K562 (cell line): ENCODE results near the gene SSTR1. TPM values are rescaled to one million over a fixed set of nuclear protein-coding genes. Genes with fewer than 3 reads are reported as not detected.

Source experiments
- ATAC-seq: fragments of 200-7000 bp; cut with Tn5 transposase; 3 replicates; pipeline ENCODE4 v1.9.1; 2020; ENCODE audit warnings: moderate library complexity
- BruUV-seq: library from RNA; stranded (reverse); fragments of 400-500 nt; replicated peaks from 2 replicates; lab custom pipeline; 2021; lab: Mats Ljungman, UMichigan
- CTCF ChIA-PET: fragments of 300-600 bp; formaldehyde crosslinking; extraction: SDS; loops from one replicate; lab custom pipeline; 2021; ENCODE audit warnings: low intra/inter-chr PET ratio; lab: Yijun Ruan, JAX
- POLR2A ChIA-PET: fragments of 300-600, 350-650 bp; sonication (Branson Sonifier 250); formaldehyde crosslinking; extraction: SDS; loops from one replicate; lab custom pipeline; 2021; ENCODE audit warnings: antibody characterized with exemption, inconsistent platforms; lab: Yijun Ruan, JAX
- DNase-seq, 4 experiments: peaks; one replicate each; pipeline versions ENCODE4 v3.0.0 to v3.0.0-alpha.2; 2011 to 2018; ENCODE audit warnings: low spot score in 3 of 4, mixed read lengths in 3 of 4; ENCODE audit errors: extremely low read depth in 1 of 4
- FAIRE-seq: peaks from 2 replicates; lab custom pipeline; 2011; peaks lifted over from hg19 to GRCh38; lab: Jason Lieb, UNC
- H2AFZ ChIP-seq: 2 replicates; pipeline ENCODE4 v1.6.0; 2011; ENCODE audit warnings: low read depth, low read length, control low read depth, inconsistent platforms
- H3K27ac ChIP-seq: fragments of 200-600 bp; 3 replicates; pipeline ENCODE4 v1.8.0; 2011; ENCODE audit warnings: low read depth, mild to moderate bottlenecking, control low read depth, inconsistent platforms, low read length, moderate library complexity, mixed read lengths; ENCODE audit errors: extremely low read depth
- H3K27me3 ChIP-seq, 2 experiments: fragments of 300-600 bp in 1 of 2; 2 replicates in 1 of 2; 3 replicates in 1 of 2; pipeline versions ENCODE4 v1.6.0 to v1.8.0; 2011; ENCODE audit warnings: inconsistent platforms in 2 of 2, low read length in 2 of 2, mild to moderate bottlenecking in 1 of 2, mixed read lengths in 1 of 2, moderate library complexity in 1 of 2; ENCODE audit not compliant: control insufficient read depth in 2 of 2, insufficient read depth in 2 of 2
- H3K36me3 ChIP-seq: fragments of 300-600 bp; 3 replicates; pipeline ENCODE4 v1.8.0; 2011; ENCODE audit warnings: mild to moderate bottlenecking, low read length, inconsistent platforms; ENCODE audit not compliant: control insufficient read depth, insufficient read depth
- H3K4me1 ChIP-seq, 2 experiments: fragments of 200-600 bp in 1 of 2; replicated peaks in 1 of 2; 2 replicates in 1 of 2; 3 replicates in 1 of 2; pipeline versions ENCODE4 v1.5.1 to v1.8.0; 2011; ENCODE audit warnings: inconsistent platforms in 2 of 2, low read length in 2 of 2, mild to moderate bottlenecking in 1 of 2, mixed read lengths in 1 of 2, moderate library complexity in 1 of 2; ENCODE audit not compliant: control insufficient read depth in 2 of 2, insufficient read depth in 2 of 2
- H3K4me2 ChIP-seq: 2 replicates; pipeline ENCODE4 v1.6.1; 2011; ENCODE audit warnings: low read length, control low read depth, inconsistent platforms, mixed read lengths; ENCODE audit not compliant: insufficient read depth
- H3K4me3 ChIP-seq: fragments of 200-600 bp; sonication (generic), shearing (Covaris generic); 2 replicates; pipeline ENCODE4 v1.5.1; 2016; ENCODE audit warnings: control low read depth, inconsistent platforms
- H3K79me2 ChIP-seq: fragments of 200-600 bp; 3 replicates; pipeline ENCODE4 v1.8.0; 2011; ENCODE audit warnings: low read length, inconsistent platforms; ENCODE audit not compliant: control insufficient read depth, insufficient read depth
- H3K9ac ChIP-seq, 2 experiments: 2 replicates each; pipeline versions ENCODE4 v1.6.0 to v1.6.1; 2011; ENCODE audit warnings: low read depth in 2 of 2, low read length in 2 of 2, control low read depth in 1 of 2, inconsistent platforms in 1 of 2, mild to moderate bottlenecking in 1 of 2, mixed read lengths in 1 of 2; ENCODE audit not compliant: insufficient read depth in 1 of 2
- H3K9me1 ChIP-seq: one replicate; pipeline ENCODE4 v1.6.0; 2011; ENCODE audit warnings: inconsistent platforms, mild to moderate bottlenecking, low read length, moderate library complexity; ENCODE audit not compliant: control insufficient read depth, insufficient read depth
- H3K9me3 ChIP-seq: replicated peaks from 2 replicates; pipeline ENCODE4 v1.5.1; 2011; ENCODE audit warnings: low read depth, low read length, inconsistent platforms; ENCODE audit not compliant: control insufficient read depth, insufficient read depth
- H4K20me1 ChIP-seq: replicated peaks from 2 replicates; pipeline ENCODE4 v1.6.1; 2011; ENCODE audit warnings: low read length, inconsistent platforms, mixed read lengths; ENCODE audit not compliant: control insufficient read depth, insufficient read depth
- NBN ChIP-seq: fragments of 450-650 bp; IDR thresholded peaks from 2 replicates; pipeline ENCODE4 v1.6.1; 2016; ENCODE audit warnings: low read depth, mild to moderate bottlenecking
- PRMT5 ChIP-seq: sonication (generic); formaldehyde crosslinking; IDR thresholded peaks from 2 replicates; pipeline ENCODE4 v1.5.0; 2020; ENCODE audit warnings: missing genetic modification reagents
- RBM15 ChIP-seq: fragments of 200-400 bp; formaldehyde crosslinking; IDR thresholded peaks from 2 replicates; pipeline ENCODE4 v1.6.1; 2018; ENCODE audit warnings: mild to moderate bottlenecking, low read length, moderate library complexity; ENCODE audit not compliant: insufficient read depth
- ZC3H8 ChIP-seq: fragments of 450-650 bp; IDR thresholded peaks from 2 replicates; pipeline ENCODE4 v1.6.1; 2017
- ZNF717 ChIP-seq: fragments of 250-450 bp; sonication (Bioruptor Pico); IDR thresholded peaks from 2 replicates; pipeline ENCODE4 v1.5.0; 2021
- ZNF76 ChIP-seq: fragments of 250-450 bp; sonication (Bioruptor Pico); IDR thresholded peaks from 2 replicates; pipeline ENCODE4 v1.4.0; 2020; ENCODE audit warnings: mild to moderate bottlenecking, moderate library complexity, borderline replicate concordance
- ZSCAN29 ChIP-seq: fragments of 450-650 bp; IDR thresholded peaks from 2 replicates; pipeline ENCODE4 v1.6.1; 2017
- WGBS: fragments of 100-300 bp; shearing (Covaris generic); methylation state at CpG from one replicate; pipeline ENCODE4 v1.1.6; 2016; ENCODE audit warnings: low coverage, mixed read lengths; ENCODE audit not compliant: insufficient coverage; ENCODE audit errors: missing lambda C conversion rate; 5-methylcytosine and 5-hydroxymethylcytosine counted together
- in situ Hi-C: fragments of 300-500 bp; cut with MboI; formaldehyde crosslinking; loops from 4 replicates; pipeline ENCODE4 v1.15.0; 2018; ENCODE audit warnings: inconsistent platforms, mixed read lengths
- intact Hi-C: fragments of 100-400 bp; cut with micrococcal nuclease; formaldehyde crosslinking; loops from 2 replicates; pipeline ENCODE4 v1.14.2; 2022
- polyA plus RNA-seq, 8 experiments: library from polyadenylated mRNA; depleted of rRNA in 4 of 8; stranded (reverse) in 5 of 8; unstranded in 3 of 8; fragments of >200 nt; fragmentation: Nextera tagmentation in 2 of 8; fragmentation: Illumina TruSeq in 1 of 8; extraction: Ambion mirVana in 2 of 8; extraction: Trizol in 1 of 8; gene quantifications; 2 replicates each; pipeline versions ENCODE4 v1.2.1 to v1.2.3, GENCODE V29; 2011 to 2014; ENCODE audit warnings: inconsistent platforms in 1 of 8, missing spikeins in 1 of 8
- total RNA-seq, 7 experiments: library from RNA; depleted of rRNA in 6 of 7; stranded (reverse); fragments of >200 nt in 6 of 7; fragmentation: Illumina TruSeq in 2 of 7; extraction: Trizol in 2 of 7; gene quantifications; 2 replicates each; pipeline versions ENCODE4 v1.2.1 to v1.2.3, GENCODE V29; 2011 to 2021; ENCODE audit warnings: low replicate concordance in 1 of 7
- TF ChIP-seq, protein P1 (sequence below): fragments of 450-650 bp; formaldehyde crosslinking; IDR thresholded peaks from 2 replicates; pipeline ENCODE4 v1.4.0; 2020; ENCODE audit warnings: mild to moderate bottlenecking, moderate library complexity
- TF ChIP-seq, protein P2 (sequence below): sonication (generic); IDR thresholded peaks from 2 replicates; pipeline ENCODE4 v1.6.1; 2016
- TF ChIP-seq, protein P3 (sequence below): fragments of 450-650 bp; IDR thresholded peaks from 2 replicates; pipeline ENCODE4 v1.6.1; 2016
- TF ChIP-seq, protein P4 (sequence below): fragments of 250-450 bp; sonication (Bioruptor Pico); IDR thresholded peaks from 2 replicates; pipeline ENCODE4 v1.4.0; 2020; ENCODE audit warnings: mild to moderate bottlenecking

Gene SSTR1
- total and polyA plus RNA-seq, 9 of the 15 experiments (the other 6 are each of a cell fraction or from before 2014, with no cell fraction given) = not detected

DNA sequence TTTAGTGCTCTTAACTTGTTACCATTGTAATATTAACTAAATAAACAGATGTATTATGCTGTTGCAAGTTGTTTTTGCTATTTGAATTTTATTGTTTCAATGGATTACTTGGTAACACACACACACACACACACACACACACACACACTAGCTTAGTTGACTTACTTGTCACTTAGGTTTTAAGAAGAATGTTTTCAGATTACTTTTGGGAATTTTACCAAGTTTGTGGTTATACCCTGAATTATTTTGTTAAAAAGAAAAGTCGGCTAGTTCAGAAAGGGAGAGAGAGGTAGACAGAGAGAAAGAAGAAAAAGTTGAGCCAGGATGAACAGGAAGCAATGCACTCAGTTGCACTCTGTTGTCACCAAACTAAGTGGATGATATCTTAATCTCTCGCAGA, 5.3 kb downstream of the SSTR1 start (continued):
- TF ChIP-seq ZNF76 (no peak), RBM15 (no peak), ZNF717 (CRISPR knock-in tag) (no peak), NBN (no peak)
- TF ChIP-seq, protein P1, sequence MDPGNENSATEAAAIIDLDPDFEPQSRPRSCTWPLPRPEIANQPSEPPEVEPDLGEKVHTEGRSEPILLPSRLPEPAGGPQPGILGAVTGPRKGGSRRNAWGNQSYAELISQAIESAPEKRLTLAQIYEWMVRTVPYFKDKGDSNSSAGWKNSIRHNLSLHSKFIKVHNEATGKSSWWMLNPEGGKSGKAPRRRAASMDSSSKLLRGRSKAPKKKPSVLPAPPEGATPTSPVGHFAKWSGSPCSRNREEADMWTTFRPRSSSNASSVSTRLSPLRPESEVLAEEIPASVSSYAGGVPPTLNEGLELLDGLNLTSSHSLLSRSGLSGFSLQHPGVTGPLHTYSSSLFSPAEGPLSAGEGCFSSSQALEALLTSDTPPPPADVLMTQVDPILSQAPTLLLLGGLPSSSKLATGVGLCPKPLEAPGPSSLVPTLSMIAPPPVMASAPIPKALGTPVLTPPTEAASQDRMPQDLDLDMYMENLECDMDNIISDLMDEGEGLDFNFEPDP (CRISPR knock-in tag) = no peak
- TF ChIP-seq, protein P2, sequence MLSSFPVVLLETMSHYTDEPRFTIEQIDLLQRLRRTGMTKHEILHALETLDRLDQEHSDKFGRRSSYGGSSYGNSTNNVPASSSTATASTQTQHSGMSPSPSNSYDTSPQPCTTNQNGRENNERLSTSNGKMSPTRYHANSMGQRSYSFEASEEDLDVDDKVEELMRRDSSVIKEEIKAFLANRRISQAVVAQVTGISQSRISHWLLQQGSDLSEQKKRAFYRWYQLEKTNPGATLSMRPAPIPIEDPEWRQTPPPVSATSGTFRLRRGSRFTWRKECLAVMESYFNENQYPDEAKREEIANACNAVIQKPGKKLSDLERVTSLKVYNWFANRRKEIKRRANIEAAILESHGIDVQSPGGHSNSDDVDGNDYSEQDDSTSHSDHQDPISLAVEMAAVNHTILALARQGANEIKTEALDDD = no peak
- TF ChIP-seq, all 486 proteins: peak for 0

DNA sequence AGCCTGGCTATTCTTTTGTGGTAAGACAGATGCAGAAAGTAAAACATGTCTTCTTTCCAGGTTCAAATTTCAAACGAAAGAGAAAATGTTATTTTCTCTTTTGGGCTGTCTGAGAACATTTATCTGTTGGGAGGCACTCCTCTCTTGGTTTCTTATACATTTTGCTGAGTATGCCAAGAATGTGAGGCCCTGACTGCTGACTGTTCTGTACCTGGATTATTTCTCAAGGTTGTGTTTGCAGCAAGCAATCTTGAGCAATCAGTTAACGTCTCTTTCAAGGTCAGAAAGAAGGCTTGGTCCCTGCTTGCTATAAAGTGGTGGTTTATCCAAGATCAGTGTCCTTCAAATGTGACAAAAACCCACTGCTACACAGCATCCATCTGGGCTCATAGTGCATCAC, 9.8 kb downstream of the SSTR1 start:
- Histone ChIP-seq H3K27me3 (no peaks in the 10 kb centered on the region), H3K79me2 (no peaks in the 10 kb centered on the region), H3K4me2 (no peak overlapping the region), H2AFZ (no peak overlapping the region), H3K4me3 (no peak overlapping the region), H3K9ac (no peak overlapping the region), H3K4me1 (no peaks in the 10 kb centered on the region), H4K20me1 (no peaks in the 10 kb centered on the region), H3K36me3 (no peaks in the 10 kb centered on the region), H3K9me1 (no peaks in the 10 kb centered on the region), H3K27ac (no peak overlapping the region), H3K9me3 (no peaks in the 10 kb centered on the region)
- TF ChIP-seq PRMT5 (CRISPR knock-in tag) = no peak
- TF ChIP-seq ZSCAN29 = no peak
- TF ChIP-seq ZC3H8 = no peak
- TF ChIP-seq, protein P3, sequence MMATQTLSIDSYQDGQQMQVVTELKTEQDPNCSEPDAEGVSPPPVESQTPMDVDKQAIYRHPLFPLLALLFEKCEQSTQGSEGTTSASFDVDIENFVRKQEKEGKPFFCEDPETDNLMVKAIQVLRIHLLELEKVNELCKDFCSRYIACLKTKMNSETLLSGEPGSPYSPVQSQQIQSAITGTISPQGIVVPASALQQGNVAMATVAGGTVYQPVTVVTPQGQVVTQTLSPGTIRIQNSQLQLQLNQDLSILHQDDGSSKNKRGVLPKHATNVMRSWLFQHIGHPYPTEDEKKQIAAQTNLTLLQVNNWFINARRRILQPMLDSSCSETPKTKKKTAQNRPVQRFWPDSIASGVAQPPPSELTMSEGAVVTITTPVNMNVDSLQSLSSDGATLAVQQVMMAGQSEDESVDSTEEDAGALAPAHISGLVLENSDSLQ = no peak
- TF ChIP-seq, protein P4, sequence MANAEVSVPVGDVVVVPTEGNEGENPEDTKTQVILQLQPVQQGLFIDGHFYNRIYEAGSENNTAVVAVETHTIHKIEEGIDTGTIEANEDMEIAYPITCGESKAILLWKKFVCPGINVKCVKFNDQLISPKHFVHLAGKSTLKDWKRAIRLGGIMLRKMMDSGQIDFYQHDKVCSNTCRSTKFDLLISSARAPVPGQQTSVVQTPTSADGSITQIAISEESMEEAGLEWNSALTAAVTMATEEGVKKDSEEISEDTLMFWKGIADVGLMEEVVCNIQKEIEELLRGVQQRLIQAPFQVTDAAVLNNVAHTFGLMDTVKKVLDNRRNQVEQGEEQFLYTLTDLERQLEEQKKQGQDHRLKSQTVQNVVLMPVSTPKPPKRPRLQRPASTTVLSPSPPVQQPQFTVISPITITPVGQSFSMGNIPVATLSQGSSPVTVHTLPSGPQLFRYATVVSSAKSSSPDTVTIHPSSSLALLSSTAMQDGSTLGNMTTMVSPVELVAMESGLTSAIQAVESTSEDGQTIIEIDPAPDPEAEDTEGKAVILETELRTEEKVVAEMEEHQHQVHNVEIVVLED (CRISPR knock-in tag) = no peak
- ChIA-PET POLR2A (no interaction called here), CTCF (no interaction called here)
- intact Hi-C loops (no loop called here), in situ Hi-C loops (no loop called here)
- FAIRE-seq (no peak), DNase-seq (no peak), ATAC-seq (no peak)
- BruUV-seq = no TSS peak
- WGBS = 0% methylated on average over 2 of the region's 2 CpGs
